Mesothelial cell of epicardium (in vitro differentiated cells): ENCODE data around the gene NELL1. TPM values are rescaled to one million over a fixed set of nuclear protein-coding genes. Genes with fewer than 3 reads are reported as not detected.

Source experiments
- DNase-seq, 2 experiments: peaks; one replicate each; pipeline ENCODE4 v3.0.0; 2021; ENCODE audit warnings: low spot score in 2 of 2; ENCODE audit not compliant: unreplicated experiment in 2 of 2
- H3K27ac Mint-ChIP-seq: 2 replicates; pipeline ENCODE4 v1.8.0; 2021; ENCODE audit warnings: mixed read lengths
- H3K27me3 Mint-ChIP-seq: 2 replicates; pipeline ENCODE4 v1.8.0; 2021; ENCODE audit warnings: low read depth, mixed read lengths
- H3K36me3 Mint-ChIP-seq: 2 replicates; pipeline ENCODE4 v1.8.0; 2021; ENCODE audit warnings: mixed read lengths
- H3K4me1 Mint-ChIP-seq: 2 replicates; pipeline ENCODE4 v1.8.0; 2021; ENCODE audit warnings: mixed read lengths
- H3K4me3 Mint-ChIP-seq: 2 replicates; pipeline ENCODE4 v1.8.0; 2021; ENCODE audit warnings: mild to moderate bottlenecking, moderate library complexity, mixed read lengths
- H3K9me3 Mint-ChIP-seq: 2 replicates; pipeline ENCODE4 v1.8.0; 2021; ENCODE audit warnings: mixed read lengths
- CTCF ChIP-seq: fragments of 200-600 bp; sonication (generic); IDR thresholded peaks from one replicate; pipeline ENCODE4 v1.5.0; 2021; ENCODE audit warnings: antibody characterized with exemption; ENCODE audit not compliant: unreplicated experiment
- total RNA-seq: library from RNA; stranded (reverse); gene quantifications from 3 replicates; pipeline ENCODE4 v1.2.1, GENCODE V29; 2021

Gene NELL1
- total RNA-seq, 1 donor from 2014 or later = 1.7 TPM

- Mint-ChIP-seq H3K27me3 (peaks cover 4% of the 10 kb centered on the region), H3K4me1 (no peaks in the 10 kb centered on the region), H3K36me3 (no peaks in the 10 kb centered on the region), H3K9me3 (no peaks in the 10 kb centered on the region), H3K27ac (no peak overlapping the region), H3K4me3 (no peak overlapping the region)
- no peak for TF ChIP-seq CTCF
- no peak for DNase-seq
Measured at GRCh38 chr11:21068886-21069285, 399.5 kb downstream of the NELL1 start.

- Mint-ChIP-seq H3K36me3 (no peaks in the 10 kb centered on the region), H3K4me1 (no peaks in the 10 kb centered on the region), H3K4me3 (no peak overlapping the region), H3K27me3 (peaks cover 4% of the 10 kb centered on the region), H3K27ac (no peak overlapping the region), H3K9me3 (no peaks in the 10 kb centered on the region)
- no peak for DNase-seq
- TF ChIP-seq CTCF = no peak
Measured at GRCh38 chr11:21069909-21070308, 400.5 kb downstream of the NELL1 start.

GRCh38 chr11:21072558-21072957, 403.2 kb downstream of the NELL1 start:
- Mint-ChIP-seq H3K4me3 (no peak overlapping the region), H3K27me3 (peaks cover 4% of the 10 kb centered on the region), H3K36me3 (no peaks in the 10 kb centered on the region), H3K4me1 (no peaks in the 10 kb centered on the region), H3K9me3 (no peaks in the 10 kb centered on the region), H3K27ac (no peak overlapping the region)
- TF ChIP-seq CTCF = no peak
- DNase-seq = no peak

DNA sequence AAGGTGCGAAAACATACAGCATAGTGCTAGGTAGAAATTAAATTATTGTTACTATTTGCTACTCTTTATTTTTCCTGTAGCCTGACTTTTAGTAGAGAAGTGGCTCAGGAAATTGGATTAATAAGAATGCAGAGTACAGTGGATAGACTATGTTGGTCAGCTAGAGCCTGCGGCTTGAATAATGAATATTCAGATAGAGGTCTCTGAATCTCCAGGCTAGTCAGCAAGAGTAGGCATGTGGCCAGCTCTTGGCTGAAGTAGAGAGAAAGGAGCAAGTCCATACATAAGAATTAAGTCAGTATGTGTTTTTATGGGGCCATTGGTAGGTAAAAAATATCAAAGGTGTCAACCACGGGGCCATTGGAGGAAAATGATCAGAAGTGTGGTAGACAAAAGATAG, 413.5 kb downstream of the NELL1 start:
- Mint-ChIP-seq H3K4me3 (no peak overlapping the region), H3K36me3 (no peaks in the 10 kb centered on the region), H3K9me3 (no peaks in the 10 kb centered on the region), H3K27ac (no peak overlapping the region), H3K27me3 (no peaks in the 10 kb centered on the region), H3K4me1 (no peaks in the 10 kb centered on the region)
- TF ChIP-seq CTCF = no peak
- DNase-seq = no peak

GRCh38 chr11:21088930-21089329, 419.5 kb downstream of the NELL1 start:
- peaks cover 3% of the 10 kb centered on the region for H3K27me3 Mint-ChIP-seq
- H3K27ac Mint-ChIP-seq = no peak overlapping the region
- H3K9me3 Mint-ChIP-seq = peaks cover 4% of the 10 kb centered on the region
- H3K36me3 Mint-ChIP-seq = no peaks in the 10 kb centered on the region
- H3K4me3 Mint-ChIP-seq = no peak overlapping the region
- no peak for TF ChIP-seq CTCF
- DNase-seq = no peak
- no peaks in the 10 kb centered on the region for H3K4me1 Mint-ChIP-seq

- DNase-seq = no peak
- peaks cover 11% of the 10 kb centered on the region for H3K9me3 Mint-ChIP-seq
- TF ChIP-seq CTCF = no peak
- H3K4me1 Mint-ChIP-seq = no peaks in the 10 kb centered on the region
- no peaks in the 10 kb centered on the region for H3K36me3 Mint-ChIP-seq
- no peak overlapping the region for H3K27ac Mint-ChIP-seq
- H3K4me3 Mint-ChIP-seq = no peak overlapping the region
- H3K27me3 Mint-ChIP-seq = no peaks in the 10 kb centered on the region
Measured at GRCh38 chr11:21104641-21105040, 435.3 kb downstream of the NELL1 start.
